GM20000 (cell line): ENCODE results near the gene MMD.
"Not testable (repeated sequence)": the region's sequence is repeated elsewhere in the genome, so short reads cannot be mapped to it uniquely, and the experiment has no call there.

Experiments
- DNase-seq: peaks from one replicate; pipeline ENCODE4 v3.0.0; 2012; ENCODE audit warnings: low spot score
- CTCF ChIP-seq: IDR thresholded peaks from 2 replicates; pipeline ENCODE4 v1.5.1; 2012; ENCODE audit warnings: mild to moderate bottlenecking, control low read depth; ENCODE audit errors: extremely low read depth, missing control alignments

MMD gene

DNA sequence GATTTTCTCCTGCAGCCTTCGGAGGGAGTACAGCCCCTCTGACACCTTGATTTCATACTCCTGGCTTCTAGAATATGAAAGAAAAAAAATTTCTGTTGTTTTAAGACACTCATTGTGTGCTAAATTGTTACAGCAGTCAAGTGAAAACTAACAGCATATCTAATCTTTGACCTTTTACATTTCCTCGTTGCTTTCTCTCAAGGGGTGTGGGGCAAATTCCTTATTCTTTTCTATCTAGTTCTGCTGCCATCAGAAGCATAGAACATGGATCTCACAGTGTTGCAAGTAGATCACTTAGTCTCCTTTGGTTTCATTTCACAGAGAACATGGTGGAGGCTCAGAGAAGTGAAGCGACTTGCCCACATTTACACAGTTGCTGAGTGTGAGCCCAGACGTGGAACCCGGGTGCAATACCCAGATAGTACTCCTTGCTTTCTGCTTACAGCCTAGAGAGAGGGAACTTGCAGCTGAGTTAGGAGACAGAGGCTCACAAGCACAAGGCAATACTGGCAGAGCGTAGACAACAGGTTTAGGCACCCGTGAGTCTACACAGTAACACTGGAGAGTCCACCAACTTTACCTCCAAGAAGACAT is 28.7 kb upstream of the MMD start:
- DNase-seq, result no peak

GRCh38 chr17:55448681-55449080 is 27.0 kb upstream of the MMD start:
- no peak for DNase-seq
- no peak for TF ChIP-seq CTCF

More for the DNA sequence above, 28.7 kb upstream of the MMD start:
- no peak for TF ChIP-seq CTCF

DNA sequence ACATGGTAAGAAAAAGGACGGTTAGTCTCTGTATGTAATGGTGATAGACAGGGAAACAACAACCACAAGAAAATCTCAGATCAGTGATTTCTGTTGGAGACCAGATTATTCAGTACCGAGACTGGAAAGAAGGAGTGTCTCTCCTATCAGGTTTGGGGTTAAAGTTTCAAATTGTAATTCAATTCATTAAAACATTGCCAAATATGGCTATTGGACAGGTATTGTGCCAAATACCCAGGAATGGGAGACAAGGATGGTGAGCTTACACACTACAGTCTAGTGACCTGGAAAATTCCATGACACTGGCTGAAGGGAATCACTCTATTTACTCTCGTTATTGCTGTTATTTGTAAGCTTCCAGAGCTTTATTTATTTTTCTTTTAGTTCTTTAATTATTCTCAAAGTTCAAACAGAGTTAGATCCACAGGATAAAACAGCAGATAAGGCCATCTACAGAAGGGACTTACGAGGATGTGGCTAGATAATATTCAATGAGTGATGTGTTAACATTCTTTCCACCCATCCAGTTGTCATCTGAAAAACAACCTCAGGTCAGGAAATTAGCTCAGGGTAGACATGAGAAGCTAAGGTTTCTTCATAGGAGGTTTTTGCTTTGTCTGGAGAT is 25.1 kb upstream of the MMD start:
- no peak for TF ChIP-seq CTCF

GRCh38 chr17:55446004-55446403 is 24.4 kb upstream of the MMD start:
- not testable (repeated sequence) for DNase-seq

More for the DNA sequence above, 25.1 kb upstream of the MMD start:
- no peak for DNase-seq

DNA sequence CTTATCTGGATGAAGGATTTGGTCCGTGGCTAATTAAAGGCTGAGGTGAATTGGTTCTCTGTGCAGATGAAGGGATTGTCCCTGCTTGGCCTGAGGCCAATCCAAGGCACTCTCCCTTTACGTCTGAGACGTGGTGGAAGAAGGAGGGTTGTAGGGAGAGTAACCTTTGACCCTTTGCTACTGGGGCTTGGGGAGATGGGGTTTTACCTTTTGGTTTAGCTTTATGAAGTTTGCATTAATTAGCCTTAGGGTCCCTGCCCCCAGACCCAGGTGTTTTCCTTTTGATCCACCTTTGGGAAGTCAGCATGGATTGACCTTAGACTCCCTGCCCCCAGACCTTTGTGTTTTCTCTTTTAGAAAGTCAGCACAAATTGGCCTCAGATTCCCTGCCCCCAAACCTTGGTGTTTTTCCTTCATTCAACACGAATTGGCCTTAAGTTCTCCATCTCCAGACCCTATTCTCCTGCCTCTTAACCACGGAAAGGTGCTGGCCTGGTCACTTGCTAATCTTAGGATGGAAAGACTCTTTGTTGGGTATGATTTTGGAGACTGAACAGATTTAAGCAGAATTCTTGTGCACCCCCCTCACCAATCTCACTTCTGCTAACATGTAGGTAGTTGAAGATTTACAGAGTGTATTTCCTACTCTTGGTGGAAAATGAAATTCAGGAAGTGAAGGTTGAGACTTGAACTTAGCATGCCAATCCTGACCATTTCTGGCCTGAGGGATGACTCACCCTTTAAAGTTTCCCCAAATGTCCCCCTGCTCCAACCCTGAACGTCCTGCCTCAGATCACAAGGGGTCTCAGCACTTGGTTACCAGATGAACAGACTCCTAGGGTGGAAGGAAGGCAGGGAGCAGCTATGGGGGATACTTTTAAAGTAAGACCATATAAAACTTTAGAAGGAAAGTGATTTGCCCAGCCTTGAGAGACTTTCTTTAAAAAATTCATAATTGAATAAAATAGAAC is 23.1 kb upstream of the MMD start:
- TF ChIP-seq CTCF, result no peak
- no peak for DNase-seq

- DNase-seq, result no peak
- TF ChIP-seq CTCF, result no peak
Observed at GRCh38 chr17:55443904-55444303, 22.3 kb upstream of the MMD start.

DNA sequence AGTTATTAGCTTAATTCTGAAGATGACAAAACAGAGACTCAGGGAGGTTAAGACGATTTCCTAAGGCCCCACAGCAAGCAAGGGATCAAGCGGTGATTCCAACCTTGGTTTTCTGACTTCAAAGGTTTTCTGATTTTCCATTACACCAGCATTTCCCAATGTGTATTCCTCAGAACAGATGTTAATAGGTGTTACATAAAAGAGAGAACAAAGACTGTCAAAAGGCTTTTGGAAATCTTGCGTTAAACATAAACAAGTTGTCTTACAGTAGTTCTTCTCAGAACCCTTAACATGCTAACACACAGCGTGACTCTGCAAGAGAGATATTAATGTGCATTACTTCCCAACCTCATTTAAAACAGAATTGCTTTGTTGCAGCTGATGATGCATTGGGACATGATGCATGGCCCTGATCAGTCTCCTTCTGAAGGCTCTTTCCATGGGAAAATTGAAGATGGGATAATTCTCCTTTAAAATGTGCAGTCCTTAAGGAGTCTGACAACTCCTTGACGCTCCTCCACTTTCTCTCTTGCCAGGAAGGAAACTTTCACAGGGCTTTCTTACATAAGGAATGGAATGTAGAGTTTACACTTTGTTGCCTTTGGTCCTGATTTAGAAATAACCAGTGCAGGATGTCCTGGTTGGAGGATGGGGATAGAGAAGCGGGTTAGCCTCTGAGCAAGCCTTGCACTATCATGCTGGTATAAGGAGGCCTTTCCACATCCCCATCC is 21.5 kb upstream of the MMD start:
- no peak for TF ChIP-seq CTCF
- DNase-seq, result no peak
